IMR-90 (cell line): ENCODE results near the gene TREM2. TPM values are rescaled to one million over a fixed set of nuclear protein-coding genes. Genes with fewer than 3 reads are reported as not detected.

Experiments used
- ATAC-seq: fragments of 200-7000 bp; cut with Tn5 transposase; 2 replicates; pipeline ENCODE4 v1.9.1; 2020; ENCODE audit warnings: low read depth, mild to moderate bottlenecking, moderate library complexity
- BruUV-seq: library from RNA; stranded (reverse); fragments of 400-500 nt; replicated peaks from 2 replicates; lab custom pipeline; 2021; lab: Mats Ljungman, UMichigan
- CTCF ChIA-PET: fragments of 300-600 bp; formaldehyde crosslinking; extraction: SDS; loops from one replicate; lab custom pipeline; 2021; ENCODE audit warnings: antibody characterized with exemption; lab: Yijun Ruan, JAX
- POLR2A ChIA-PET: fragments of 300-600 bp; sonication (Branson Sonifier 250); formaldehyde crosslinking; loops from one replicate; lab custom pipeline; 2022; ENCODE audit warnings: antibody characterized with exemption; ENCODE audit not compliant: unreplicated experiment; lab: Charles Lee
- DNase-seq: peaks from one replicate; pipeline ENCODE4 v3.0.0; 2013
- H2AFZ ChIP-seq: replicated peaks from 2 replicates; pipeline ENCODE3; 2013; ENCODE audit warnings: low read length, mild to moderate bottlenecking; ENCODE audit not compliant: poor library complexity
- H2AK5ac ChIP-seq: 2 replicates; pipeline ENCODE4 v1.6.1; 2013; ENCODE audit warnings: low read depth, low read length, inconsistent platforms
- H2AK9ac ChIP-seq: replicated peaks from 2 replicates; pipeline ENCODE3; 2013; ENCODE audit warnings: mild to moderate bottlenecking, low read depth, low read length, moderate library complexity; ENCODE audit not compliant: poor library complexity
- H2BK120ac ChIP-seq: 2 replicates; pipeline ENCODE4 v1.6.1; 2013; ENCODE audit warnings: low read depth, low read length, inconsistent platforms
- H2BK15ac ChIP-seq: 3 replicates; pipeline ENCODE4 v1.6.1; 2013; ENCODE audit warnings: low read depth, low read length, inconsistent platforms
- H2BK20ac ChIP-seq: 2 replicates; pipeline ENCODE4 v1.6.1; 2013; ENCODE audit warnings: low read depth, mild to moderate bottlenecking, inconsistent platforms, low read length, moderate library complexity
- H2BK5ac ChIP-seq: 2 replicates; pipeline ENCODE4 v1.6.1; 2013; ENCODE audit warnings: mild to moderate bottlenecking, low read depth, low read length, inconsistent platforms; ENCODE audit not compliant: poor library complexity, severe bottlenecking
- H3K14ac ChIP-seq: replicated peaks from 2 replicates; pipeline ENCODE4 v1.6.1; 2013; ENCODE audit warnings: low read depth, low read length, inconsistent platforms
- H3K18ac ChIP-seq: 2 replicates; pipeline ENCODE4 v1.6.1; 2013; ENCODE audit warnings: low read depth, low read length, control low read depth
- H3K23ac ChIP-seq: 2 replicates; pipeline ENCODE4 v1.6.1; 2013; ENCODE audit warnings: low read depth, low read length, inconsistent platforms
- H3K27ac ChIP-seq: 2 replicates; pipeline ENCODE4 v1.5.1; 2013; ENCODE audit warnings: mild to moderate bottlenecking, control low read depth, low read length; ENCODE audit not compliant: insufficient read depth
- H3K27me3 ChIP-seq: 2 replicates; pipeline ENCODE4 v1.6.1; 2013; ENCODE audit warnings: low read length; ENCODE audit not compliant: control insufficient read depth, insufficient read depth
- H3K36me3 ChIP-seq: 2 replicates; pipeline ENCODE4 v1.6.1; 2013; ENCODE audit warnings: low read length, mixed read lengths; ENCODE audit not compliant: control insufficient read depth, insufficient read depth
- H3K4ac ChIP-seq: 2 replicates; pipeline ENCODE4 v1.6.1; 2013; ENCODE audit warnings: low read depth, low read length, inconsistent platforms
- H3K4me1 ChIP-seq: 2 replicates; pipeline ENCODE4 v1.6.1; 2013; ENCODE audit warnings: low read length, mixed read lengths; ENCODE audit not compliant: control insufficient read depth, insufficient read depth
- H3K4me2 ChIP-seq: 2 replicates; pipeline ENCODE4 v1.6.1; 2013; ENCODE audit warnings: low read depth, mild to moderate bottlenecking, control low read depth, low read length, moderate library complexity
- H3K4me3 ChIP-seq: 2 replicates; pipeline ENCODE4 v1.5.1; 2013; ENCODE audit warnings: low read depth, mild to moderate bottlenecking, control low read depth, low read length, moderate library complexity; ENCODE audit not compliant: insufficient read depth
- H3K56ac ChIP-seq: 2 replicates; pipeline ENCODE4 v1.6.1; 2013; ENCODE audit warnings: low read length, inconsistent platforms; ENCODE audit not compliant: insufficient read depth; ENCODE audit errors: extremely low read depth
- H3K79me1 ChIP-seq, 2 experiments: 2 replicates each; pipeline ENCODE4 v1.6.1; 2013; ENCODE audit warnings: low read length in 2 of 2, inconsistent platforms in 1 of 2, low read depth in 1 of 2
- H3K9ac ChIP-seq: 2 replicates; pipeline ENCODE4 v1.6.1; 2013; ENCODE audit warnings: low read depth, low read length, control low read depth
- H3K9me1 ChIP-seq: 2 replicates; pipeline ENCODE4 v1.6.1; 2013; ENCODE audit warnings: low read length, inconsistent platforms; ENCODE audit not compliant: insufficient read depth
- H3K9me3 ChIP-seq: 2 replicates; pipeline ENCODE4 v1.6.1; 2013; ENCODE audit warnings: low read length; ENCODE audit not compliant: control insufficient read depth, insufficient read depth
- H4K20me1 ChIP-seq: 2 replicates; pipeline ENCODE4 v1.6.1; 2013; ENCODE audit warnings: low read length, inconsistent platforms; ENCODE audit not compliant: insufficient read depth
- H4K5ac ChIP-seq: 2 replicates; pipeline ENCODE4 v1.6.1; 2013; ENCODE audit warnings: mild to moderate bottlenecking, low read depth, low read length, control low read depth
- H4K8ac ChIP-seq, 2 experiments: 2 replicates each; pipeline ENCODE4 v1.6.1; 2013; ENCODE audit warnings: low read depth in 2 of 2, low read length in 2 of 2, control low read depth in 1 of 2, inconsistent platforms in 1 of 2
- H4K91ac ChIP-seq: 2 replicates; pipeline ENCODE4 v1.6.1; 2013; ENCODE audit warnings: low read depth, low read length, inconsistent platforms; ENCODE audit not compliant: insufficient read depth
- BHLHE40 ChIP-seq: fragments of 150-350 bp; IDR thresholded peaks from 2 replicates; pipeline ENCODE4 v1.6.1; 2016; ENCODE audit warnings: mild to moderate bottlenecking, low read depth, low read length
- WGBS, 2 experiments: methylation state at CpG; one replicate each; pipeline versions ENCODE4 v1.1.5 to v1.1.7; 2013; ENCODE audit warnings: missing lambda C conversion rate in 2 of 2; ENCODE audit not compliant: insufficient read length in 1 of 2; ENCODE audit errors: extremely low coverage in 2 of 2; 5-methylcytosine and 5-hydroxymethylcytosine counted together
- dilution Hi-C: fragments of 300-500 bp; cut with HindIII; formaldehyde crosslinking; loops from one replicate; pipeline ENCODE4 v1.14.3; 2018; ENCODE audit warnings: low sequenced_read_pairs; ENCODE audit not compliant: unreplicated experiment
- in situ Hi-C: fragments of 300-500 bp; cut with MboI; formaldehyde crosslinking; loops from 3 replicates; pipeline ENCODE4 v1.14.3; 2019; ENCODE audit warnings: low sequenced_read_pairs, inconsistent platforms, mixed read lengths
- intact Hi-C: fragments of 100-400 bp; cut with micrococcal nuclease; formaldehyde crosslinking; loops from 2 replicates; pipeline ENCODE4 v1.10.0; 2022
- polyA plus RNA-seq, 3 experiments: library from polyadenylated mRNA; depleted of rRNA; stranded (reverse); fragments of >200 nt; gene quantifications; 2 replicates each; pipeline ENCODE4 v1.2.3, GENCODE V29; 2012; ENCODE audit warnings: low replicate concordance in 1 of 3
- total RNA-seq: library from RNA; depleted of rRNA; stranded (reverse); fragments of >200 nt; gene quantifications from 2 replicates; pipeline ENCODE4 v1.2.3, GENCODE V29; 2012

The TREM2 gene
- total and polyA plus RNA-seq, 2 of the 4 experiments (the other 2 are of a cell fraction): not detected

DNA sequence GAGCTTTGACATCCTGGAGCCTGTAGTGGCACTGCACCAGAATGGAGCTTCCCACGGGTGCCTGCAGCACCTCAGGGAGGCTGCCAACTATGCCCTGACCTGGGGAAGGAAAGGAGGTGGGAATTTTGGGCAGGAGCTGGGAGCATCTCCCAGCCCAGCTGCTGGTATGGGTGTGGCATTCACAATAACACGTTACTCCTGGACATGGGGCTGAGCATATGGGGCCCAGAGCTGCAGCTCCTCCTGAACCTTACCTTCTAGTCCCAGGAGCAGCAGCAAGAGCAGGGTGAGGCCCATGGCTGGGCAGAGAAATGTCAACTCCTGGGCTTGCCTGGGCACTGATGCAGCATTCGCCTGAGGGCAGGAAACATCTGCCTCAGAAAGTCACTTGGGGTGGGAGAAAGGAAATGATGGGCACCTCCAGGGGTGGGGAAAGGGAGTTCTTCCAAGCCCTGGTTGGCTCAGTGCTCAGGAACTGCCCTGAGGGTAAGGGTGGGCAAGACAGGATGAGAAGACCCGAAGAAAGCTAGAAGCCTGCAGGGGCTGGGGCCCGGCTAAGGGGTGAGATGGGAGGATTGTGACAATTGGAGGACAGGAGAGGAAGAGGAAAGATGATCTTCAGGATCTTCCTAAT, 8.8 kb downstream of the TREM2 start, which contains the start of gene TREML1:
Gene TREML1, minus strand, starts transcription at position 356 of the 634 bp plus-strand sequence. Its CDS starts 59 bp downstream, at position 297.
- Histone ChIP-seq H3K27me3 (no peaks in the 10 kb centered on the region; the same call in 1 of the 2 replicates), H3K9me3 (no peaks in the 10 kb centered on the region), H3K14ac (no peak within 1 kb of the TSS), H2AK5ac (no peak within 1 kb of the TSS), H3K4me1 (peaks cover 1% of the 10 kb centered on the region; the same call in 1 of the 2 replicates), H3K9ac (no peak within 1 kb of the TSS), H3K4me2 (no peak within 1 kb of the TSS), H3K4ac (no peak within 1 kb of the TSS), H2BK120ac (no peak within 1 kb of the TSS), H4K5ac (no peak within 1 kb of the TSS), H4K91ac (no peak within 1 kb of the TSS), H3K56ac (no peak within 1 kb of the TSS), H3K23ac (no peak within 1 kb of the TSS), H3K9me1 (no peaks in the 10 kb centered on the region), H4K20me1 (no peaks in the 10 kb centered on the region), H3K18ac (no peak within 1 kb of the TSS), H3K4me3 (no peak within 1 kb of the TSS), H3K36me3 (no peaks in the 10 kb centered on the region), H2AK9ac (no peak within 1 kb of the TSS), H2AFZ (no peak within 1 kb of the TSS), H3K79me1 (no peaks in the 10 kb centered on the region), H2BK15ac (no peak within 1 kb of the TSS), H2BK5ac (no peak within 1 kb of the TSS), H4K8ac (no peak within 1 kb of the TSS), H3K27ac (no peak within 1 kb of the TSS), H2BK20ac (no peak within 1 kb of the TSS)
- intact Hi-C loops: no loop called here
- ChIA-PET CTCF (no interaction called here), POLR2A (no interaction called here)
- no peak for DNase-seq
- no TSS peak for BruUV-seq
- dilution Hi-C loops: no loop called here
- ATAC-seq: no peak
- no peak for TF ChIP-seq BHLHE40
- in situ Hi-C loops: no loop called here
- 62% methylated on average over 2 of the region's 5 CpGs; no CpG with 5 or more reads in 1 of the 2 experiments for WGBS, 2 experiments
